HG03280 (cell line): ENCODE measurements around the gene CHST7.
"Not testable (repeated sequence)": the region's sequence is repeated elsewhere in the genome, so short reads cannot be mapped to it uniquely, and the experiment has no call there.

Experiments
- ATAC-seq: cut with Tn5 transposase; IDR thresholded peaks from one replicate; pipeline ENCODE4 v1.9.1; 2021; ENCODE audit warnings: mild to moderate bottlenecking, moderate library complexity; ENCODE audit not compliant: unreplicated experiment

CHST7 gene, protein sequence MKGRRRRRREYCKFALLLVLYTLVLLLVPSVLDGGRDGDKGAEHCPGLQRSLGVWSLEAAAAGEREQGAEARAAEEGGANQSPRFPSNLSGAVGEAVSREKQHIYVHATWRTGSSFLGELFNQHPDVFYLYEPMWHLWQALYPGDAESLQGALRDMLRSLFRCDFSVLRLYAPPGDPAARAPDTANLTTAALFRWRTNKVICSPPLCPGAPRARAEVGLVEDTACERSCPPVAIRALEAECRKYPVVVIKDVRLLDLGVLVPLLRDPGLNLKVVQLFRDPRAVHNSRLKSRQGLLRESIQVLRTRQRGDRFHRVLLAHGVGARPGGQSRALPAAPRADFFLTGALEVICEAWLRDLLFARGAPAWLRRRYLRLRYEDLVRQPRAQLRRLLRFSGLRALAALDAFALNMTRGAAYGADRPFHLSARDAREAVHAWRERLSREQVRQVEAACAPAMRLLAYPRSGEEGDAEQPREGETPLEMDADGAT

GRCh38 chrX:46573331-46573891 lies at the start of gene CHST7:
Gene CHST7 (plus strand): TSS chrX:46573765. CDS start chrX:46573932, 167 bp downstream.
- peak; percentile 45 for ATAC-seq

- not testable (repeated sequence) for ATAC-seq
Observed at GRCh38 chrX:46528640-46529039, 44.9 kb upstream of the CHST7 start.

- not testable (repeated sequence) for ATAC-seq
Observed at GRCh38 chrX:46529740-46530403, 43.7 kb upstream of the CHST7 start.

- ATAC-seq, result not testable (repeated sequence)
Observed at GRCh38 chrX:46530404-46530908, 43.1 kb upstream of the CHST7 start.

GRCh38 chrX:46531442-46531841 lies 42.1 kb upstream of the CHST7 start:
- no peak for ATAC-seq

GRCh38 chrX:46543441-46543840 lies 30.1 kb upstream of the CHST7 start:
- ATAC-seq, result no peak

- not testable (repeated sequence) for ATAC-seq
Observed at GRCh38 chrX:46544527-46544926, 29.0 kb upstream of the CHST7 start.

DNA sequence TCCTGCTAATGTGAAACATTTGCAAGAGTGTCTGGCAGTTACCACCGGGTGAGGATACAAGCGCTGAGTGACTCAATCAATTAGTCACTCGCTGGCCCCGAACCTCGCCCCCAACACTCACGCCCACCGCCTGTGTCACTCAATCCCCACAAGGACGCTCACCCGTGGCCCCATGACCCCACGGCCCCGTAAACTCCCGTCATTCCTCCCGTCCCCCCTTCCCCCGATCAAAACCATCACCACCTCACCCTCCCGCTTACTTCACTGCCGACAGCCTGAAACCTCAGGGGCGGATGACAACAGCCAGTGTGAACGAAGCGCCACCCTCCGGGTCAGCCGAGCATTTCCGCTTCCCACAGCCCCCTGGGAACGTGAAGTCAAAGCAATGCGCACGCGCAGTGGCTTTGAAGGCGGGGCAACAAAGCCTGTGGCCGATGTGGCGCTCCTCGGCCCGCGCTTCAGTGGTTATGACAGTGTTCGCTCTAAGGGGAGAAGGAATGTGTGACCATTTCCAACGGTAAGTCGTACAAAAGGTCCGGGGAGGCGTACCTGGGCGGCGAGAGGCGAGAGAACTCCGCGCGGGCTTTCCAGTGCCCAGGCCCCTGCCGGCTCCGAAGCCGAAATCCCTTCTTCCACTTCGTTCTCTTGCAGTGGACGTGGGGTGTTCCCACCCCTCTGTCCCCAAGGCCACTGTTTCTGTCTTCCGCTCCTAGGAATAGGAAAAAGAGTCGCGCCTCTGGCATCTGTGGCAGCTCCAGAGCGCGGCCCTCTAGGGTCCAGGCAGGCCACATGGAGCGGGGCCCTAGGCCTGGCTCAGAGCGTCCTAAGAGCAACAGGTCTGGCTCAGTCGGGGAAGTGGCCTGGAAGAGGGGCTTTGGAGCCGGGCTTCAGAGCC lies 28.2 kb upstream of the CHST7 start, which contains the start of gene ZNF674:
Gene ZNF674, minus strand, starts transcription at position 311 of the 895 bp plus-strand sequence. CDS start 3,334 bp downstream, outside the sequence.
- ATAC-seq, result peak; percentile 92

DNA sequence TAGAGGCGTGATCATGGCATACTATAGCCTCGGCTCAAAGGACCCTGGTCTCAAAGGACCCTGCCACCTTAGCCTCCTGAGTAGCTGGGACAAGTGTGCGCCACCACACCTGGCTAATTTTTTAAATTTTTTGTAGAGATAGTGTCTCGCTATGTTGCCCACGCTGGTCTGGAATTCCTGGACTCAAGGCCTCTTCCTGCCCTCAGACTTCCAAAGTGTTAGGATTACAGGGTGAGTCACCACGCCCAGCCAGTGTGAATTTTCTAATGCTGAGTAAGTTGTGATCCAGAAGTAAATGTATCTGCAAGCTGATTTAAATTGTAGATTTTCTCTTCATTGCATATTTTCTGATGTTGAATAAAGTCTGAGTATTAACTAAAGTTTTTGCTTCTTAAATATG lies 25.7 kb upstream of the CHST7 start:
- ATAC-seq, result no peak

DNA sequence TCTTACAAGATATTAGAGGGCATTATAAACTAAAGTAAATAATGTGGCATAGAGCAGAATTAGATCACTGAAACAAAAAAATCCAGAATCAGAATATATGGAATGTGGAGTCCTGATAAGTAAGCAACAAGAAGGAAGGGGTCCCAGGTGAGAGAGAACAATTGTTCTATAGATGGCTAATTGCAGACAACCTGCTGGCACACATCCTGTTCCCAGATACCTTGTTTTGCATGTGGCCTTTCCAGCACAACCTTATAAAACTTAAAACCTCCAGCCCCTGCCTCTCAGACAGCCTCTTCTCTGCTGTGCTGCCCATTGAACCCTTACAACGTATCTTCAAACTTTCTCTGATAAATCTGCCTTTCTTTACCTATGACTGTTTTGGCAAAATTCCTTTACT lies 23.7 kb upstream of the CHST7 start:
- ATAC-seq, result no peak

- no peak for ATAC-seq
Observed at GRCh38 chrX:46551494-46552128, 22.0 kb upstream of the CHST7 start.

DNA sequence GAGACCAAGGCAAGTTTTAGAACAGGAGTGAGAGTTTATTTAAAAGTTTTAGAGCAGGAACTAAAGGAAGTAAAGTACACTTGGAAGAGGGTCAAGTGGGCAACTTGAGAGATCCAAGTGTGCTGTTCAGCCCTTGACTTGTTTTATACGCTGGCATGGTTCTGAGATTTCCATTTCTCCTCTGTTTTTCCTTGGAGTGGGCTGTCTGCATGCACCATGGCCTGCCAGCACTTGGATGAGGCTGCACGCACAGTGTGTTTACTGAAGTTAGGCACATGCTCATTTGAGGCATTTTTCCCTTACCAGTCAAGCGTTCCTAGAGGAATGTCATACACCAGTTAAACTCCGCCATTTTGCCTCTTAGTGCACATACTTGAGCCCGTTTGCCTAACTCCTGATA lies 19.6 kb upstream of the CHST7 start:
- ATAC-seq, result no peak

DNA sequence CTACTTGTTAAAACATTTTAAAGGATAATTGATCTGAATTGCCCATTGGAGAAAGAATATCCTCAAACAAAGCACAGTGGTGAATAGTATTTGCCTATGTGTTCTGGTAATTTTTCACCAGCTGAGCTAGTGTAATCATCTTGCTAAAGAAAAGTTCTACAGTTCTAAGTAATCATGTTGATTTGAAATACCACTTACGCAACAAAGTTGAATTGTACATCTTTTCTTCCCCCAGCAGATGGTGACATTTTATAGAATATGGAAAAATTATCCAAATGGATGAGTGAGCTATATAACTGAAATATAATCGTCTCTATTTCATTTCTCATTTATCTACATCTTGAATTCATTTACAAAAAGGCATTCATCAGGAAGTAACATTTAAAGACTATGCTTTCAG lies 18.6 kb upstream of the CHST7 start:
- ATAC-seq, result no peak

DNA sequence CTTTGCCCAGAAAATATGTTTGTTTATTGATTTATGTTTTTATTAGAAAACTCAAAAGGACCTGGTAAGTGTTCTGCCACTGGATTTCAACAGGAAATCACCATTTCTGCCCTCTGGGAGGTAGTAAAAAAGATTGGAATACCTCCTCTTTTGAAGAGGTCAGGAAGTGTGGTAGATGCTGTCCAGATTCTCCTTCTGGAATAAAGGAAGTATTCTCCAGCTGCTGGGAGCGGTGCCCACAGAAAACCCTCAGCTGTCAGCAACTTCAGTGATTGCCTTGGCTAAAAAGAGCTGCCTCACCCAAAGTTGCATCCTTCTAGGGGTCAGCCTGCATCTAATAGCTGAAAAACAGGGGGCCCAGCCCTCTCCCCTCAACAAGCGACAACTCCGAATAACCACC lies 14.5 kb upstream of the CHST7 start:
- no peak for ATAC-seq

DNA sequence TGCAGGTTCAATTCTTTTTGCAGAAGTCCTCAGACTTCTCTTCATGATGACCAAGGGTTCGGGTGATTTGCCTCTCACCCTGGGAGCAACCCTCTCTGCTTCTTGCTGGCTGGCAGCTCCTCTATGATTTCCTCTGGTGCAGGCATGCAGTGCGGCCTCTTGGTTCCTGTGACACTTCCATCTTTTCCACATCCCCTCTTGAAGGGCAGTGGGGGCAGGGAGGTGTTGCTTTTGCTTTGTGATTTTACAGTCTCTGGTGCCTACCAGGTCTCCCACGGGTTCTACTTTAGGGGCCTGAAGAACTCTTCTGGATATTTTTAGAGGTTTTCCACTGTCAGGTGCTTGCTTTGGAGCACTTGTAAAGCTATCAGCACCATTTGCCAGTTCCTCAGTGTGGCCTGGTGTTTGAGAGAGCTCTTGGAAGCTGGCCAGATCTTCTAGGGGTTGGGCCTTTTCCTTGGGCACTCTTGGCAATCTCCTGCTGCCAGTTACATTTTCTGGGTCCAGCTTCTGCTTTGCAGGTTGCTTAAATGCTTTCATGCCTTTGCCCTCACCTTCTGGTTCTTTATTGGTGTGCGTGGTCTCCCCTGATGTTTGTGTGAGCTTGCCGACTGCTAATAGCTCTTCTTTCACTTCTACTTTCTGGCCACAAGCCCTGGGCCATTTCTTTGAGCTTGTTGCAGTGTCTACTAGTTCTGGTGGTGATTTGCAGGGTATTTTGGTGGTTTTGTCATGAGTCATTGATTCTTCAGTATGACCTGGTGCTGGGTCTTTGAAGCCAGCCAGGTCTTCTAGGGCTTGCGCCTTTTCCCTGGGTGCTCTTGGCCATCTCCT lies 11.5 kb upstream of the CHST7 start:
- peak; percentile 96 for ATAC-seq

- no peak for ATAC-seq
Observed at GRCh38 chrX:46567388-46567787, 6.2 kb upstream of the CHST7 start.

GRCh38 chrX:46569621-46570020 lies 3.9 kb upstream of the CHST7 start:
- ATAC-seq, result no peak

DNA sequence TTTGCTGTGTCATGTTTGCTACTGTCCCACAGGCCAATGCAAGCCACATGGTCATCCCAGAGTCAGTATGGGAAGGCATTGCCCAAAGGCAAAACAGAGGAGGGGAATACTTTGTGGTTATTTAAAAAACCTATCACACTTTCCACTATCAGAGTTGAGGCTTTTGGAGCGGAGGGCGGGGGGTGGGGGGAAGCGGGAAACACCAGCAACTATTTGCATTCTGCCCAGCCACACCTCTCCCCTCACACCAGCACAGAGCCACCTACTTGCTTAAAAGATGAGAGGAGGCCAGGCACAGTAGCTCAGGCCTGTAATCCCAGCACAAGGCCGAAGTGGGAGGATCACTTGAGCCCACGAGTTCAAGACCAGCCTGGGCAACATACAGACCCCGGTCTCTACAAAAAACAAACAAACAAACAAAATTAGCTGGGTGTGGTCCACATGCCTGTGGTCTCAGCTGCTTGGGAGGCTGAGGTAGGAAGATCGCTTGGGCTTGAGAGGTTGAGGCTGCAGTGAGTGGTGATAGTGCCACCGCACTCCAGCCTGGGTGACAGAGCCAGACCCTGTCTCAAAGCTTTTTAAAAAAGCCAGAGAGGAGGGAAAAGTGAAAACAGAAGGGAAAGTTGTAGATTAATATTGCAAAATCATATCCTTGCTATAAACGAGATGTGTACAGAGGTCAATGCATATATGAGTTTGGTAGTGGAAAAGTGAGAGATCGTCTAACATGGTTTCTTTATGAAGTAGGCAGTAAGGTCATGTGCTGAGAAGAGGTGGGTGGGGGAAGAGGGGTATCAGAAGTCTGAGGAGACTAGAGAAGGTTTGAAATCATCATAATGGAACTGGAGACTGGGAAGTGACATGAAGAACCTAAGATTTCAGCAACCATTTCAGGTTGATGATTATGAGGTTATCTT lies 1.9 kb upstream of the CHST7 start:
- ATAC-seq, result no peak
